ENCODE measurements around the gene KRTCAP3. TPM values are rescaled to one million over a fixed set of nuclear protein-coding genes. Genes with fewer than 3 reads are reported as not detected.

Gene KRTCAP3, protein sequence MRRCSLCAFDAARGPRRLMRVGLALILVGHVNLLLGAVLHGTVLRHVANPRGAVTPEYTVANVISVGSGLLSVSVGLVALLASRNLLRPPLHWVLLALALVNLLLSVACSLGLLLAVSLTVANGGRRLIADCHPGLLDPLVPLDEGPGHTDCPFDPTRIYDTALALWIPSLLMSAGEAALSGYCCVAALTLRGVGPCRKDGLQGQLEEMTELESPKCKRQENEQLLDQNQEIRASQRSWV
- not detected in 2 replicates for total RNA-seq

DNA sequence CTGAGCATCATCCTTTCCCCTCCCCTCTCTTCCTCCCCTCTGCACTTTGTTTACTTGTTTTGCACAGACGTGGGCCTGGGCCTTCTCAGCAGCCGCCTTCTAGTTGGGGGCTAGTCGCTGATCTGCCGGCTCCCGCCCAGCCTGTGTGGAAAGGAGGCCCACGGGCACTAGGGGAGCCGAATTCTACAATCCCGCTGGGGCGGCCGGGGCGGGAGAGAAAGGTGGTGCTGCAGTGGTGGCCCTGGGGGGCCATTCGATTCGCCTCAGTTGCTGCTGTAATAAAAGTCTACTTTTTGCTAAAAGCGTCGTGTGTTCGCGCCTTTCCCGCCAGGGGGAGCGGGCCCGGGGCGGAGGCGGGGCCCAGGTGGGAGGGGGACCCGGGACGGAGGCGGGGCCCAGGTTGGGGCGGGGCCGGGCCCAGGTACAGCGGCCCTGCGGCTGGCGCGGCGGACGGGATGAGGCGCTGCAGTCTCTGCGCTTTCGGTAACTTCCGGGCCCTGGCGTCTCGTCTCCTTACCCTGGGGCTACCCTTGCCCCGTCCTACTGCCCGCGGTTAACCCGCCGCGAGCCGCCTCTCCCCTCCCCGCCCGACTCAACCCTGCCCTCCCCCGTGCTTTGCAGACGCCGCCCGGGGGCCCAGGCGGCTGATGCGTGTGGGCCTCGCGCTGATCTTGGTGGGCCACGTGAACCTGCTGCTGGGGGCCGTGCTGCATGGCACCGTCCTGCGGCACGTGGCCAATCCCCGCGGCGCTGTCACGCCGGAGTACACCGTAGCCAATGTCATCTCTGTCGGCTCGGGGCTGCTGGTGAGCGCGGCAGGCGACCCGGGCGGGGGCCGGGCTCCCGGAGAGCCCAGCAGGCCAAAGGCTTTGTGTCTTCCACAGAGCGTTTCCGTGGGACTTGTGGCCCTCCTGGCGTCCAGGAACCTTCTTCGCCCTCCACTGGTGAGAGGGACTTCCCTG is at the start of gene KRTCAP3:
KRTCAP3 (plus strand) TSS at position 424 of the 962 bp plus-strand sequence; CDS start at position 456, 32 bp downstream.

DNA sequence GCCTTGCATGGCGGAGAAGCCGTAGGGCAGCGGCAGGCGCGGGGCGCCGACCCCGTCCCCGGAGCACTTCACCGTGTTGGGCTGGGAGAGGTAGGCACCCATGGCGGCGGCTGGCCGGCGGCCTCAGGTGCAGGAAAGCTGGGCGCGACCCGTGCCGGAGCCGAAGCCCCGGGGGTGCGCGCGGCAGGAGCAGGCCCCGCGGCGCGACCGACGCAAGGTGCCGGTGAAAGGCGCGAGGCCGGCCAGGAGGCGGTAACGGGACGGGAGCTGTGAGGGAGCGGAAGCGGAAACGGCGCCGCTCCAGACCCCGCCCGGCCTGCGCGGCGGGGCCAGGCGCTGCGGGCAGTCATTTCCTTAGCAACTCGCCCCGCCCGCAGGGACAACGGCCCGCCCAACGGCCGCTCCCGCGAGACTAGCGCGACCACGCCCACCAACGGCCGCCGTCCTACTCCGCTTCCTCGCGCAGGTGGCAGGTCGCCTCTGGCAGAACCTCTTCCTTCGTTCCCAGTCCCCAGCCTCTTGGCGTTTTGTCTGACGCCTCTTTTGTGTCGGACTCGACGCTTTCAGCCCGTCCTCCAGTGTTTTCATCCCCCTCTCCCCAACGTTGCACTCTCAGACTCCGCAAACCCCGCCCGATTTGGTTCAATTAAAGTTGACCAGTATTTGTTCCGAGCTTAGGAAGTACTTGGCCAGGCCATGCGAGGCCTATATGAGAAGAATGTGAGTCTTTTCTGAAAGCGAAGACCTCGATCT is 32.7 kb upstream of the KRTCAP3 start, which contains the start of gene PPM1G:
PPM1G (minus strand) TSS at position 271 of the 753 bp plus-strand sequence; CDS start at position 102, 169 bp downstream.

DNA sequence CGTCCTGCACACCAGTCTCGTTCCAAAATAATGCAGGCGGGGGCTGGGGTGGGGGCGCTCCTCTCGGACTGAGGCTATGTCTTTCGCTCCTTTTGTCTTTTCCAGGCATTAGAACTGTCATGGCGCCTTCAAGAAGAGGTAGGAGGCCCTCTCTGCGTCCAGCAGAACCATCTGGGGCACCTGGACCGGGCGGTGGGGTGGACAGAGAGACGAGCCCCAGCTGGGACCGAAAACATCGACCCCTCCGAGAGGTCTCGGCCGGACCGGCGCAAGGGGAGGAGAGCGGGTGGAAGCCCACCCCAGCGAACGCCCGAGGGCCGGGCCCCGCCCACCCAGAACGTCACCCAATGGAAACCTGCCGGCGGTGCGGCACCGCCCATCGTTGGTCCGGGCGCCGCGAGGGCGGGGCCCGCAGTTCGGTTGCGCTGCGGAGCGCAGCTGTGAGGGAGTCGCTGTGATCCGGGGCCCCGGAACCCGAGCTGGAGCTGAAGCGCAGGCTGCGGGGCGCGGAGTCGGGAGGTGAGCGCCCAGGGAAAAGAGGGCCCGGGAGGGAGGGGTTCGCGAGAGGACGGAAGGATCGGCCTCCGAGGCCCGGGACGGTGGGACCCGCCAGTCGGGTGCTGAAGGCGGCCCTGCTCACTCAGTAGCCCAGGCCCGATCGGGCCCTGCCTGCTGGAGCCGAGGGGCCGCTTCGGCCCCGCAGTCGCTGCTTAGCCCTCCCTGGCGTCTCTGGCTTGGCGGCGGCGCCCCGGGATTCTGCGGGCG is 13.8 kb upstream of the KRTCAP3 start, which contains the start of gene NRBP1:
NRBP1 (plus strand) TSS at position 419 of the 765 bp plus-strand sequence. CDS start 4,643 bp downstream, outside the sequence.

DNA sequence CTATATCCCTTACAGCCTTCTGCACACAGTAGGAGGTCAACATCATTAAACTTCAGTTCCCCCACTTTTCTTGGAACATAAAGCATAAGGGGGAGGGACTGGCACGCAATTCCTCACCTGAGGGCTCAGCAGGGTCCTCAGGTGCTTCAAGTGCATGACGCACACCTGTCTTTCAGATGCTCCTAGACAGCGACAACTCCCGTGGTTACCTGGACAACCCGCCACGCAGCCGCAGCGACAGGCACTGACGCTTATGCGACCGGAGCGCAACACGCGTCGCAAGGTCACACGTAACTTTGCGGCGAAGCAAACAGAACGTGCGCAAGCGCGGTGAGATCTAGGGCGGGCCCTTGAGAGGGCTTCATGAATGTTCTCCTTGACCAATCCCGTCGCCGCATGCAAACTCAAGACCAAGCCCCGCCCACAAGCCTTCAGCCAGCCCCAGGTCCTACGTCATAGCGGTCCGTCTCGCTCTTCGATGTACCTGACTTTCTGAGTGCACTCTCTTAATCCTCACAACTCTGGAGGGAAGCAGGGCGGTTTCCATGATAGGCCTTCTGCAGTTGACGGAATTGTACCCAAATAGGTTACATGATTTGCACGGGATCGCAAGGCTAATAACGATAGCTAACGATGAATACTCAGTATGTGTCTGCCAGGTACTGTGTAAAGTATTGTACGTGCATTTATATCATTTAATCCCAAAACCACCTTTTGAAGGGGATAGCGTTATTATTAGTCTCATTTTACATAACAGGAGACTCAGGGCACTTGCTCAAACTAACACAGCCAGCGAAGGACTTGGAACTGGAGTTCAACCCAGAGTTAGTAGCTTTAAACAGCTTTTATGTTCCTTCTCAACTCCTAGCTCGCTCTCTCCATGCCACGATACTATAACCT is 47.6 kb downstream of the KRTCAP3 start, which contains the start of gene IFT172:
IFT172 (minus strand) TSS at position 246 of the 900 bp plus-strand sequence; CDS start at position 156, 90 bp downstream.

Other genes starting within 250 kb of the KRTCAP3 start
- gene ATRAID, start 230.3 kb upstream of the KRTCAP3 start, total RNA-seq: 107 and 121 TPM in 2 replicates
- 18.1 and 19.4 TPM in 2 replicates for gene SLC5A6, start 230.1 kb upstream of the KRTCAP3 start, total RNA-seq
- gene CAD, start 225.0 kb upstream of the KRTCAP3 start, total RNA-seq: 21.6 and 22.9 TPM in 2 replicates
- gene SLC30A3, start 179.3 kb upstream of the KRTCAP3 start, total RNA-seq: 6.3 and 21.2 TPM in 2 replicates
- gene DNAJC5G, start 166.9 kb upstream of the KRTCAP3 start, total RNA-seq: 0.60 and 2.4 TPM in 2 replicates
- 0.52 and 1.3 TPM in 2 replicates for gene TRIM54, start 160.0 kb upstream of the KRTCAP3 start, total RNA-seq
- gene UCN, start 133.9 kb upstream of the KRTCAP3 start, total RNA-seq: 0.22 and 0.34 TPM in 2 replicates
- 38.0 and 43.1 TPM in 2 replicates for gene MPV17, start 119.3 kb upstream of the KRTCAP3 start, total RNA-seq
- gene GTF3C2, start 85.6 kb upstream of the KRTCAP3 start, total RNA-seq: 17.0 and 22.3 TPM in 2 replicates
- 21.5 and 25.9 TPM in 2 replicates for gene EIF2B4, start 72.0 kb upstream of the KRTCAP3 start, total RNA-seq
- 130 and 131 TPM in 2 replicates for gene SNX17, start 71.8 kb upstream of the KRTCAP3 start, total RNA-seq
- gene ZNF513, start 61.6 kb upstream of the KRTCAP3 start, total RNA-seq: 6.4 and 6.8 TPM in 2 replicates
- 87.2 and 94.8 TPM in 2 replicates for gene PPM1G, start 32.8 kb upstream of the KRTCAP3 start, total RNA-seq
- 94.3 and 108 TPM in 2 replicates for gene NRBP1, start 13.8 kb upstream of the KRTCAP3 start, total RNA-seq
- gene IFT172, start 47.4 kb downstream of the KRTCAP3 start, total RNA-seq: 10.5 and 14.3 TPM in 2 replicates
- gene FNDC4, start 52.8 kb downstream of the KRTCAP3 start, total RNA-seq: 8.3 and 9.5 TPM in 2 replicates
- not detected in 2 replicates for gene GCKR, start 54.5 kb downstream of the KRTCAP3 start, total RNA-seq
- gene ZNF512, start 140.7 kb downstream of the KRTCAP3 start, total RNA-seq: 17.3 and 20.6 TPM in 2 replicates
- gene CCDC121, start 186.6 kb downstream of the KRTCAP3 start, total RNA-seq: 2.0 and 2.1 TPM in 2 replicates
- gene GPN1, start 186.7 kb downstream of the KRTCAP3 start, total RNA-seq: 29.6 and 37.8 TPM in 2 replicates
- gene SUPT7L, start 221.2 kb downstream of the KRTCAP3 start, total RNA-seq: 14.0 and 14.2 TPM in 2 replicates
- 14.2 and 18.4 TPM in 2 replicates for gene SLC4A1AP, start 221.5 kb downstream of the KRTCAP3 start, total RNA-seq